Dendritic cell treated with granulocyte-macrophage colony-stimulating factor and Interleukin-4, amounts not matched to agents 40 ng/mL and 50 ng/mL, for 4 days (primary cell): Measurements from ENCODE around the gene PIK3CB.

Experiments used
- H3K27ac Mint-ChIP-seq: one replicate; pipeline ENCODE4 v1.8.0; 2022; ENCODE audit warnings: mild to moderate bottlenecking, mixed read lengths
- H3K27me3 Mint-ChIP-seq: one replicate; pipeline ENCODE4 v1.8.0; 2022; ENCODE audit warnings: mild to moderate bottlenecking, mixed read lengths
- H3K36me3 Mint-ChIP-seq: one replicate; pipeline ENCODE4 v1.8.0; 2022; ENCODE audit warnings: low read depth, mixed read lengths
- H3K4me1 Mint-ChIP-seq: one replicate; pipeline ENCODE4 v1.8.0; 2022; ENCODE audit warnings: low read depth, mixed read lengths
- H3K4me3 Mint-ChIP-seq: one replicate; pipeline ENCODE4 v1.8.0; 2022; ENCODE audit warnings: mild to moderate bottlenecking, moderate library complexity, mixed read lengths
- H3K9me3 Mint-ChIP-seq: one replicate; pipeline ENCODE4 v1.8.0; 2022; ENCODE audit warnings: mixed read lengths
- intact Hi-C: fragments of 100-400 bp; cut with micrococcal nuclease; formaldehyde crosslinking; loops from one replicate; pipeline ENCODE4 v1.15.0; 2022

PIK3CB gene

DNA sequence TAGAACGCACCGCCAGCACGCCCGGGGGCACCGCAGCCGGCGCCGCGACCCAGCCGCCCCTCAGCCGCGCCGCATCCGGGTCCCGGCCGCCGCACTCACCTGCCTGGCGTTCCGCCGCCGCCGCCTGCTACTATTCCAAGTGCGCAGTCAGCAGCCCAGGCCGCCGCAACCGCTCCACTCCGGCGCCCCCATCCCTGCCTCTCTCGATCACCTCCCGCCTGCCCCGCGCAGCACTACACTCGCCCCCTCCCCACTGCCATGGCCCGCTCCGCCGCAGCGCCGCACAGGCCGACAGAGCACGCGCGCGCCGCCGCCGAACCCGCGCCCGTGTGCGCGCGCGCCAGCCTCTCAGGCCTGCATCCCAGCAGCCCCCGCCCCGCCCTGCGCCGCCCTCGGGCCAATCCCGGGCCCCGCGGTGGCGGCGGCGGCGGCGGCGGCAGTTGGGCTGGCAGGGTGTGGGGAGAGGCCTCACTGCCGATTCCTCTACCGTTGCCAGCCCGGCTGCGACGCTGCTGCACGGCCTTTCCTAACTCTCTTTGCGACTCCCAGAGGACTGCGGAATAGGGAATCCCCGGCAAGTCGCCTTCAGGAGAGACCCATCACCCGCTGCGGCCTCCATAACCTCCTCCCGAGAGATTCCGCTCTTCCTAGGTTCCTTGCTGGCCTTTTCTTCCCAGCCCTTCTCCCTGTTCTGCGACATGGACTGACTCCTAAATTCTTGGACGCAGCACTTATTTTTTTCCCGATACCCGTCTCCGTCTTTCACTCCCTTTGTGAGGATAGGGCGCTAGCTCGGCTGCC lies at the start of gene PIK3CB:
PIK3CB (minus strand) TSS at position 333 of the 801 bp plus-strand sequence. CDS start 75,585 bp downstream, outside the sequence.
- Mint-ChIP-seq H3K9me3 (no peaks in the 10 kb centered on the region), H3K27ac (peak within 1 kb of the TSS; percentile 99), H3K27me3 (no peaks in the 10 kb centered on the region), H3K4me3 (peak within 1 kb of the TSS; percentile 88), H3K36me3 (peaks cover 20% of the 10 kb centered on the region), H3K4me1 (peaks cover 31% of the 10 kb centered on the region)
- intact Hi-C loops: loop anchor here (1.0 to 10.0 kb wide), 4 partner anchors 47 to 130 kb away; no protein-coding TSS in a partner anchor

GRCh38 chr3:138881233-138881632 lies 46.5 kb upstream of the PIK3CB start:
- no peaks in the 10 kb centered on the region for H3K36me3 Mint-ChIP-seq
- intact Hi-C loops: no loop called here
- H3K4me1 Mint-ChIP-seq: no peaks in the 10 kb centered on the region
- no peaks in the 10 kb centered on the region for H3K27me3 Mint-ChIP-seq
- no peak overlapping the region for H3K4me3 Mint-ChIP-seq
- H3K27ac Mint-ChIP-seq: no peak overlapping the region
- peaks cover 2% of the 10 kb centered on the region for H3K9me3 Mint-ChIP-seq

GRCh38 chr3:138879541-138880380 lies 45.0 kb upstream of the PIK3CB start:
- Mint-ChIP-seq H3K36me3 (peaks cover 6% of the 10 kb centered on the region), H3K9me3 (peaks cover 13% of the 10 kb centered on the region), H3K27me3 (no peaks in the 10 kb centered on the region), H3K4me3 (no peak overlapping the region), H3K4me1 (peaks cover 13% of the 10 kb centered on the region), H3K27ac (no peak overlapping the region)
- intact Hi-C loops: no loop called here

- Mint-ChIP-seq H3K27me3 (no peaks in the 10 kb centered on the region), H3K9me3 (peaks cover 13% of the 10 kb centered on the region), H3K4me3 (no peak overlapping the region), H3K36me3 (peaks cover 6% of the 10 kb centered on the region), H3K27ac (no peak overlapping the region), H3K4me1 (peaks cover 28% of the 10 kb centered on the region)
- intact Hi-C loops: no loop called here
These were observed 42.5 kb upstream of the PIK3CB start for GRCh38 chr3:138877226-138877625.

DNA sequence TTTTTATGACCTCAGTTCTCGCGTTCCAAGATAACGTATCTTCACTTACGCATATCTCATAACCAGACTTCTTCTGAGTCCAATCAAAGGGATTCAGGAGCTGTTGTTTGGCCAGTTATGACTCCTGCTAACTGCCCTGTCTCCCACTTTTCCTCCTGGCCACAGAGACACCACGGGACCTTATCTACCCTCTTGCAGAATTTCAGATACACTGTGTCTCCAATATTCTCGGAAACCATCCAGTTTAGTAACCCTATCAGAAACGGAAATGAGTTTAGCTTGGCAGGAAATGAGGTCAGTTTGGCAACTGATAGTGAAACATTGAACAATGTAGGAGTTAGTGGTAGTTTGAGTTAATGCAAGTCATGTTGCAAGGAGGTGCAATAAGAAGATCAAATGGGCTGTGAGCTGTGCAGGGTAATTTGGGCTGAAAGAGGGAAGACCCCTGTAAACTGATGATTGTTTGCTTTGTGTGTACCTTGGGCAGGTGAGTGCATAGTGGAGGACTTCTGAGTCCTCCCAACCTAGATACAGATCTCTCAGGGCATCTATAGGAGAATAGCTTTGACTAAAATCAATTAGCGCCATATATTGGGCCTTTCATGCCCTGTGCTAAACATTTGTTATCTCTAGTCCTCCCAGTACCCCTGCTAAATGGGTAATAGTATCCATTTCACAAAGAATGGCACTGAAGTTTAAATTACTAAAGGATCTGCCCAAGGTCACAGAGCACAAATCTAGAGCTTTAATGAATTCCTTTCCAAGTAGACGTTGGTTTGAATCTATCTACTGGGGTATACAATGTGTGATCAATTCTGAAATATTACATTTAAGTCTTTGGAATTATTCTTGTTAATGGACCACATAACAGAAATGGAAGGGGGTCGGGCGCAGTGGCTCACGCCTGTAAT lies 41.3 kb upstream of the PIK3CB start:
- Mint-ChIP-seq H3K27ac (peak overlapping the region; percentile 67), H3K9me3 (peaks cover 13% of the 10 kb centered on the region), H3K27me3 (no peaks in the 10 kb centered on the region), H3K4me1 (peaks cover 28% of the 10 kb centered on the region), H3K36me3 (peaks cover 6% of the 10 kb centered on the region), H3K4me3 (peak overlapping the region; percentile 33)
- intact Hi-C loops: no loop called here

DNA sequence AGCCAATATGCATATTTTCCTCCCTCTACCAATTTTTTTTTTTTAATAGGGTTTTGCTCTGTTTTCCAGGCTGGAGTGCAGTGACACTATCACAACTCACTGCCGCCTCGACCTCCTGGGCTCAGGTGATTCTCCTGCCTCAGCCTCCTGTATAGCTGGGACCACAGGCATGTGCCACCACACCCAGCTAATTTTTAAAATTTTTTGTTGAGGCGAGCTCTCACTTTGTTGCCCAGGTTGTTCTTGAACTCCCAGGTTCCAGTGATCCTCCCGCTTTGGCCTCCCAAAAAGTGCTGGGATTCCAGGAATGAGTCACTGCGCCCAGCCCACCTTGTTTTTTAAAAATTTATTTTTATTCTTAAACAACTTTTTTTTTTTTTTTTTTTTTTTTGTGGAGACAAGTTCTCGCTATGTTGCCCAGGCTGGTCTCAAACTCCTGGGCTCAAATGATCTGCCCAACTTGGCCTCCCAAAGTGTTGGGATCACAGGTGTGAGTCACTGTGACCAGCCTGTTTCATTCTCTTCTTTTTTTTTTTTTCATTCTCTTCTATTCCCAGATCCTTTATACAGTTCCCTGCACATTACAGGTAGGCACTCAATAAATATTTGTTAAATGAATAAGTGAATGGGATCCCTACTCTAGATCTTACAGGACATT lies 40.5 kb upstream of the PIK3CB start:
- H3K4me1 Mint-ChIP-seq: peaks cover 28% of the 10 kb centered on the region
- no peak overlapping the region for H3K4me3 Mint-ChIP-seq
- peaks cover 13% of the 10 kb centered on the region for H3K9me3 Mint-ChIP-seq
- H3K27ac Mint-ChIP-seq: peak overlapping the region; percentile 67
- intact Hi-C loops: no loop called here
- H3K36me3 Mint-ChIP-seq: peaks cover 6% of the 10 kb centered on the region
- no peaks in the 10 kb centered on the region for H3K27me3 Mint-ChIP-seq

- H3K36me3 Mint-ChIP-seq: peaks cover 6% of the 10 kb centered on the region
- peak overlapping the region; percentile 57 for H3K27ac Mint-ChIP-seq
- intact Hi-C loops: no loop called here
- H3K4me1 Mint-ChIP-seq: peaks cover 28% of the 10 kb centered on the region
- H3K9me3 Mint-ChIP-seq: peaks cover 13% of the 10 kb centered on the region
- H3K27me3 Mint-ChIP-seq: no peaks in the 10 kb centered on the region
- H3K4me3 Mint-ChIP-seq: no peak overlapping the region
These were observed 38.9 kb upstream of the PIK3CB start for GRCh38 chr3:138873471-138874278.

DNA sequence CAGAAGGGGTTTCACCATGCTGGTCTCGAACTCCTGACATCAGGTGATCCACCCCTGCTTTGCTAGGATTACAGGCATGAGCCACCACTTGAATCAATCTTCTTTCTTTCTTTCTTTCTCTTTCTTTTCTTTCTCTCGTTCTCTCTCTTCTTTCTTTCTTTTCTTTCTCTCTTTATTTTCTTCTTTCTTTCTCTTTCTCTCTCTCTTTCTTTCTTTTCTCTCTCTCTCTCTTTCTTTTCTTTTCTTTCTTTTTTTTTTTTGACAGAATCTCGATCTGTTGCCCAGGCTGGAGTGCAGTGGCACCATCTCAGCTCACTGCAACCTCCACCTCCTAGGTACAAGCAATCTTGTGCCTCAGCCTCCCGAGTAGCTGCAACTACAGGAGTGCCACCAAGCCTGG lies 37.9 kb upstream of the PIK3CB start:
- peaks cover 13% of the 10 kb centered on the region for H3K9me3 Mint-ChIP-seq
- intact Hi-C loops: no loop called here
- H3K27me3 Mint-ChIP-seq: no peaks in the 10 kb centered on the region
- H3K4me3 Mint-ChIP-seq: no peak overlapping the region
- H3K4me1 Mint-ChIP-seq: peaks cover 28% of the 10 kb centered on the region
- peaks cover 6% of the 10 kb centered on the region for H3K36me3 Mint-ChIP-seq
- H3K27ac Mint-ChIP-seq: peak overlapping the region; percentile 12

GRCh38 chr3:138867996-138868395 lies 33.3 kb upstream of the PIK3CB start:
- no peaks in the 10 kb centered on the region for H3K9me3 Mint-ChIP-seq
- H3K27me3 Mint-ChIP-seq: no peaks in the 10 kb centered on the region
- no peak overlapping the region for H3K4me3 Mint-ChIP-seq
- no peaks in the 10 kb centered on the region for H3K36me3 Mint-ChIP-seq
- intact Hi-C loops: no loop called here
- H3K27ac Mint-ChIP-seq: no peak overlapping the region
- peaks cover 23% of the 10 kb centered on the region for H3K4me1 Mint-ChIP-seq

DNA sequence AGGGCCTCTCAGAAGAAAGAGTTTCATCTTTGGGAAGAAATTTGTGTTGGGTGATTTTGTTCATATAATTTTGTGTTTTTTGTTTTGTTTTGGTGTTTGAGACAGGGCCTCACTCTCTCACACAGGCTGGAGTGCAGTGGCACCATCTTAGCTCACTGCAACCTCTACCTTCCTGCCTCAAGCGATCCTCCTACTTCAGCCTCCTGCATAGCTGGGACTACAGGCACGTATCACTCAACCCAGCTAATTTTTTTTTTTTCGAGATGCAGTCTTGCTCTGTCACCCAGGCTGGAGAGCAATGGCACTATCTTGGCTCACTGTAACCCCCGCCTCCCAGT lies 29.0 kb upstream of the PIK3CB start:
- Mint-ChIP-seq H3K36me3 (no peaks in the 10 kb centered on the region), H3K4me3 (no peak overlapping the region), H3K27me3 (no peaks in the 10 kb centered on the region), H3K9me3 (no peaks in the 10 kb centered on the region), H3K4me1 (peaks cover 41% of the 10 kb centered on the region), H3K27ac (peak overlapping the region; percentile 85)
- intact Hi-C loops: loop anchor here (1.0 kb wide), 1 partner anchor 28 kb away; no protein-coding TSS in a partner anchor

GRCh38 chr3:138862924-138863775 lies 28.4 kb upstream of the PIK3CB start:
- H3K9me3 Mint-ChIP-seq: no peaks in the 10 kb centered on the region
- intact Hi-C loops: loop anchor here (1.0 kb wide), 1 partner anchor 28 kb away; no protein-coding TSS in a partner anchor
- H3K4me1 Mint-ChIP-seq: peaks cover 41% of the 10 kb centered on the region
- H3K27ac Mint-ChIP-seq: peak overlapping the region; percentile 85
- no peaks in the 10 kb centered on the region for H3K27me3 Mint-ChIP-seq
- peak overlapping the region; percentile 53 for H3K4me3 Mint-ChIP-seq
- H3K36me3 Mint-ChIP-seq: no peaks in the 10 kb centered on the region

- H3K4me1 Mint-ChIP-seq: peaks cover 41% of the 10 kb centered on the region
- H3K9me3 Mint-ChIP-seq: no peaks in the 10 kb centered on the region
- H3K27me3 Mint-ChIP-seq: no peaks in the 10 kb centered on the region
- H3K27ac Mint-ChIP-seq: peak overlapping the region; percentile 85
- H3K4me3 Mint-ChIP-seq: peak overlapping the region; percentile 53
- no peaks in the 10 kb centered on the region for H3K36me3 Mint-ChIP-seq
- intact Hi-C loops: no loop called here
These were observed 27.8 kb upstream of the PIK3CB start for GRCh38 chr3:138862531-138862923.
